ENCODE measurements around the gene ABLIM1. TPM values are rescaled to one million over a fixed set of nuclear protein-coding genes. Genes with fewer than 3 reads are reported as not detected.

ABLIM1 gene
- total RNA-seq, 1 experiment from 2014 or later: 79.3 TPM

- Histone ChIP-seq H3K27me3 (replicated peaks; ENCODE audit: control insufficient read depth, insufficient read depth, low read length) (no peaks in the 10 kb centered on the region), H3K36me3 (ENCODE audit: control insufficient read depth, insufficient read depth, low read length) (no peaks in the 10 kb centered on the region), H3K4me1 (no peaks in the 10 kb centered on the region; the same call in 1 of the 2 replicates), H3K4me3 (ENCODE audit: low read depth, low read length) (no peak overlapping the region), H3K9me3 (no peaks in the 10 kb centered on the region; the same call in 1 of the 2 replicates)
- ChIA-PET CTCF (no interaction called here), POLR2A (no interaction called here)
- no peaks in the 10 kb centered on the region for H3K27me3 Mint-ChIP-seq (ENCODE audit: insufficient read depth, unreplicated experiment)
- BruUV-seq (replicated peaks): no TSS peak
- no peaks in the 10 kb centered on the region for H3K36me3 Mint-ChIP-seq (ENCODE audit: insufficient read depth, unreplicated experiment)
- TF ChIP-seq CTCF (IDR thresholded peaks at IDR 0.05; ENCODE audit: insufficient read depth in 1 of 2, low read depth in 1 of 2, low read length in 1 of 2, severe bottlenecking in 1 of 2, unreplicated experiment in 1 of 2): no peak
- no peak for DNase-seq
- H3K9me3 Mint-ChIP-seq (ENCODE audit: unreplicated experiment): peaks cover 14% of the 10 kb centered on the region
- intact Hi-C loops (cut with micrococcal nuclease; ENCODE audit: unreplicated experiment): no loop called here
- H3K27ac Mint-ChIP-seq (ENCODE audit: unreplicated experiment): no peak overlapping the region
- no peak overlapping the region for H3K4me3 Mint-ChIP-seq (ENCODE audit: unreplicated experiment)
- H3K4me1 Mint-ChIP-seq (ENCODE audit: low read depth, unreplicated experiment): peaks cover 6% of the 10 kb centered on the region
Observed at GRCh38 chr10:114665873-114666272, 7.8 kb upstream of the ABLIM1 start.

GRCh38 chr10:114665406-114665805 is 7.3 kb upstream of the ABLIM1 start:
- no peak for TF ChIP-seq CTCF (IDR thresholded peaks at IDR 0.05; ENCODE audit: insufficient read depth in 1 of 2, low read depth in 1 of 2, low read length in 1 of 2, severe bottlenecking in 1 of 2, unreplicated experiment in 1 of 2)
- peaks cover 14% of the 10 kb centered on the region for H3K9me3 Mint-ChIP-seq (ENCODE audit: unreplicated experiment)
- peaks cover 6% of the 10 kb centered on the region for H3K4me1 Mint-ChIP-seq (ENCODE audit: low read depth, unreplicated experiment)
- no peaks in the 10 kb centered on the region for H3K27me3 ChIP-seq (replicated peaks; ENCODE audit: control insufficient read depth, insufficient read depth, low read length)
- H3K4me3 ChIP-seq (ENCODE audit: low read depth, low read length): no peak overlapping the region
- H3K36me3 Mint-ChIP-seq (ENCODE audit: insufficient read depth, unreplicated experiment): no peaks in the 10 kb centered on the region
- H3K27ac Mint-ChIP-seq (ENCODE audit: unreplicated experiment): no peak overlapping the region
- intact Hi-C loops (cut with micrococcal nuclease; ENCODE audit: unreplicated experiment): no loop called here
- no peaks in the 10 kb centered on the region for H3K36me3 ChIP-seq (ENCODE audit: control insufficient read depth, insufficient read depth, low read length)
- no peak overlapping the region for H3K4me3 Mint-ChIP-seq (ENCODE audit: unreplicated experiment)
- CTCF ChIA-PET: no interaction called here
- POLR2A ChIA-PET: no interaction called here
- DNase-seq: no peak
- BruUV-seq (replicated peaks): no TSS peak
- no peaks in the 10 kb centered on the region; the same call in 1 of the 2 replicates for H3K4me1 ChIP-seq
- H3K27me3 Mint-ChIP-seq (ENCODE audit: insufficient read depth, unreplicated experiment): no peaks in the 10 kb centered on the region
- H3K9me3 ChIP-seq: no peaks in the 10 kb centered on the region; the same call in 1 of the 2 replicates

- intact Hi-C loops (cut with micrococcal nuclease; ENCODE audit: unreplicated experiment): no loop called here
- H3K36me3 ChIP-seq (ENCODE audit: control insufficient read depth, insufficient read depth, low read length): no peaks in the 10 kb centered on the region
- POLR2A ChIA-PET: interaction anchor here (1.0 kb wide), 1 partner anchor 20 kb away, joined by 3 read pairs; no protein-coding TSS in a partner anchor
- peaks cover 14% of the 10 kb centered on the region for H3K9me3 Mint-ChIP-seq (ENCODE audit: unreplicated experiment)
- no peaks in the 10 kb centered on the region; the same call in 1 of the 2 replicates for H3K4me1 ChIP-seq
- peaks cover 6% of the 10 kb centered on the region for H3K4me1 Mint-ChIP-seq (ENCODE audit: low read depth, unreplicated experiment)
- no peaks in the 10 kb centered on the region; the same call in 1 of the 2 replicates for H3K9me3 ChIP-seq
- no peak overlapping the region for H3K27ac Mint-ChIP-seq (ENCODE audit: unreplicated experiment)
- no peak for TF ChIP-seq CTCF (IDR thresholded peaks at IDR 0.05; ENCODE audit: insufficient read depth in 1 of 2, low read depth in 1 of 2, low read length in 1 of 2, severe bottlenecking in 1 of 2, unreplicated experiment in 1 of 2)
- no peak overlapping the region for H3K4me3 ChIP-seq (ENCODE audit: low read depth, low read length)
- H3K27me3 Mint-ChIP-seq (ENCODE audit: insufficient read depth, unreplicated experiment): no peaks in the 10 kb centered on the region
- no TSS peak for BruUV-seq (replicated peaks)
- no peaks in the 10 kb centered on the region for H3K27me3 ChIP-seq (replicated peaks; ENCODE audit: control insufficient read depth, insufficient read depth, low read length)
- CTCF ChIA-PET: no interaction called here
- H3K36me3 Mint-ChIP-seq (ENCODE audit: insufficient read depth, unreplicated experiment): no peaks in the 10 kb centered on the region
- no peak for DNase-seq
- no peak overlapping the region for H3K4me3 Mint-ChIP-seq (ENCODE audit: unreplicated experiment)
Observed at GRCh38 chr10:114664127-114664526, 6.1 kb upstream of the ABLIM1 start.
